ENCODE results near the gene AK5. TPM values are rescaled to one million over a fixed set of nuclear protein-coding genes. Genes with fewer than 3 reads are reported as not detected.

The AK5 gene
- not detected in 3 replicates for total RNA-seq

GRCh38 chr1:77281491-77282186 lies at the start of gene AK5:
TSS of gene AK5 (plus strand) at chr1:77282019. CDS start at chr1:77282314, 295 bp downstream.
- Mint-ChIP-seq H3K9me3 (no peaks in the 10 kb centered on the region), H3K36me3 (no peaks in the 10 kb centered on the region), H3K27me3 (ENCODE audit: low read depth) (peaks cover 81% of the 10 kb centered on the region), H3K4me1 (peaks cover 8% of the 10 kb centered on the region), H3K27ac (no peak within 1 kb of the TSS), H3K4me3 (peak within 1 kb of the TSS; percentile 61)
- no peak for TF ChIP-seq CTCF (IDR thresholded peaks at IDR 0.05; ENCODE audit: unreplicated experiment)
- peak; percentile 46 to 76 for DNase-seq (ENCODE audit: low spot score in 2 of 2, unreplicated experiment in 2 of 2)

GRCh38 chr1:77232829-77233228 lies 49.0 kb upstream of the AK5 start:
- peaks cover 3% of the 10 kb centered on the region for H3K27me3 Mint-ChIP-seq (ENCODE audit: low read depth)
- H3K4me1 Mint-ChIP-seq, result no peaks in the 10 kb centered on the region
- peaks cover 21% of the 10 kb centered on the region for H3K9me3 Mint-ChIP-seq
- H3K36me3 Mint-ChIP-seq, result no peaks in the 10 kb centered on the region
- no peak overlapping the region for H3K4me3 Mint-ChIP-seq
- DNase-seq (ENCODE audit: low spot score in 2 of 2, unreplicated experiment in 2 of 2), result no peak
- no peak overlapping the region for H3K27ac Mint-ChIP-seq
- no peak for TF ChIP-seq CTCF (IDR thresholded peaks at IDR 0.05; ENCODE audit: unreplicated experiment)

GRCh38 chr1:77234096-77234495 lies 47.7 kb upstream of the AK5 start:
- TF ChIP-seq CTCF (IDR thresholded peaks at IDR 0.05; ENCODE audit: unreplicated experiment), result no peak
- Mint-ChIP-seq H3K27ac (no peak overlapping the region), H3K36me3 (no peaks in the 10 kb centered on the region), H3K9me3 (peaks cover 21% of the 10 kb centered on the region), H3K4me1 (no peaks in the 10 kb centered on the region), H3K4me3 (no peak overlapping the region), H3K27me3 (ENCODE audit: low read depth) (peaks cover 3% of the 10 kb centered on the region)
- DNase-seq (ENCODE audit: low spot score in 2 of 2, unreplicated experiment in 2 of 2), result no peak

GRCh38 chr1:77234943-77235342 lies 46.9 kb upstream of the AK5 start:
- peaks cover 3% of the 10 kb centered on the region for H3K27me3 Mint-ChIP-seq (ENCODE audit: low read depth)
- no peak overlapping the region for H3K4me3 Mint-ChIP-seq
- TF ChIP-seq CTCF (IDR thresholded peaks at IDR 0.05; ENCODE audit: unreplicated experiment), result no peak
- H3K9me3 Mint-ChIP-seq, result peaks cover 21% of the 10 kb centered on the region
- no peak overlapping the region for H3K27ac Mint-ChIP-seq
- peaks cover 6% of the 10 kb centered on the region for H3K4me1 Mint-ChIP-seq
- DNase-seq (ENCODE audit: low spot score in 2 of 2, unreplicated experiment in 2 of 2), result no peak
- H3K36me3 Mint-ChIP-seq, result no peaks in the 10 kb centered on the region

- no peak for TF ChIP-seq CTCF (IDR thresholded peaks at IDR 0.05; ENCODE audit: unreplicated experiment)
- peaks cover 16% of the 10 kb centered on the region for H3K9me3 Mint-ChIP-seq
- H3K27me3 Mint-ChIP-seq (ENCODE audit: low read depth), result peaks cover 3% of the 10 kb centered on the region
- no peak for DNase-seq (ENCODE audit: low spot score in 2 of 2, unreplicated experiment in 2 of 2)
- H3K27ac Mint-ChIP-seq, result no peak overlapping the region
- H3K36me3 Mint-ChIP-seq, result no peaks in the 10 kb centered on the region
- no peak overlapping the region for H3K4me3 Mint-ChIP-seq
- H3K4me1 Mint-ChIP-seq, result peaks cover 9% of the 10 kb centered on the region
Observed at GRCh38 chr1:77238462-77238861, 43.4 kb upstream of the AK5 start.
